Neural cell (in vitro differentiated cells): ENCODE data around the gene TAL2. TPM values are rescaled to one million over a fixed set of nuclear protein-coding genes. Genes with fewer than 3 reads are reported as not detected.

Source experiments
- H2AFZ ChIP-seq: fragments of 200-600, 300-800 bp; sonication (generic), shearing (Covaris generic); 2 replicates; pipeline ENCODE4 v1.6.0; 2014; ENCODE audit warnings: low read depth, mild to moderate bottlenecking, antibody characterized with exemption, low read length, moderate library complexity
- H3F3A ChIP-seq: fragments of 200-600 bp; shearing (Covaris generic); 2 replicates; pipeline ENCODE4 v1.6.1; 2016; ENCODE audit warnings: mild to moderate bottlenecking, moderate library complexity, mixed read lengths, antibody characterized with exemption, low read length; ENCODE audit not compliant: insufficient read depth, poor library complexity, severe bottlenecking
- H3K27ac ChIP-seq: fragments of 200-600, 300-800 bp; sonication (generic), shearing (Covaris generic); 2 replicates; pipeline ENCODE4 v1.5.1; 2014; ENCODE audit warnings: mild to moderate bottlenecking, low read length, moderate library complexity
- H3K27me3 ChIP-seq: fragments of 300-800, 200-600 bp; sonication (generic), shearing (Covaris generic); 2 replicates; pipeline ENCODE4 v1.6.0; 2014; ENCODE audit warnings: mild to moderate bottlenecking, low read depth, low read length, moderate library complexity; ENCODE audit not compliant: insufficient read depth
- H3K36me3 ChIP-seq: fragments of 300-800, 200-600 bp; sonication (generic), shearing (Covaris generic); 2 replicates; pipeline ENCODE4 v1.5.1; 2014; ENCODE audit warnings: mild to moderate bottlenecking, antibody characterized with exemption, low read length, moderate library complexity; ENCODE audit not compliant: insufficient read depth
- H3K4me2 ChIP-seq: fragments of 300-800, 200-600 bp; sonication (generic), shearing (Covaris generic); 2 replicates; pipeline ENCODE4 v1.6.0; 2014; ENCODE audit warnings: mild to moderate bottlenecking, low read length
- H3K4me3 ChIP-seq: fragments of 300-800, 200-600 bp; sonication (generic), shearing (Covaris generic); 2 replicates; pipeline ENCODE4 v1.5.1; 2014; ENCODE audit warnings: mild to moderate bottlenecking, low read length, moderate library complexity
- H3K79me2 ChIP-seq: fragments of 200-600 bp; shearing (Covaris generic); replicated peaks from 2 replicates; pipeline ENCODE4 v1.6.0; 2014; ENCODE audit warnings: mild to moderate bottlenecking, low read length, moderate library complexity; ENCODE audit not compliant: insufficient read depth
- H3K9ac ChIP-seq: fragments of 300-800, 200-600 bp; sonication (generic), shearing (Covaris generic); 2 replicates; pipeline ENCODE4 v1.6.1; 2016; ENCODE audit warnings: mild to moderate bottlenecking, low read length, mixed read lengths
- H3K9me2 ChIP-seq: fragments of 200-600 bp; shearing (Covaris generic); 2 replicates; pipeline ENCODE4 v1.6.1; 2016; ENCODE audit warnings: mild to moderate bottlenecking, low read length, mixed read lengths; ENCODE audit not compliant: insufficient read depth
- H3K9me3 ChIP-seq: fragments of 200-600, 300-800 bp; sonication (generic), shearing (Covaris generic); 2 replicates; pipeline ENCODE4 v1.6.1; 2016; ENCODE audit warnings: mild to moderate bottlenecking, mixed run types, low read length, moderate library complexity, mixed read lengths
- H4K20me1 ChIP-seq: fragments of 200-600 bp; shearing (Covaris generic); 2 replicates; pipeline ENCODE4 v1.6.1; 2016; ENCODE audit warnings: mild to moderate bottlenecking, mixed run types; ENCODE audit not compliant: insufficient read depth
- CTCF ChIP-seq: fragments of 450-650 bp; IDR thresholded peaks from 2 replicates; pipeline ENCODE4 v1.5.1; 2014; ENCODE audit warnings: antibody characterized with exemption, mild to moderate bottlenecking, moderate library complexity; ENCODE audit not compliant: poor library complexity, severe bottlenecking
- EP300 ChIP-seq: fragments of 450-650 bp; conservative IDR thresholded peaks from 2 replicates; pipeline ENCODE4 v1.6.1; 2014; ENCODE audit warnings: antibody characterized with exemption, mild to moderate bottlenecking, moderate library complexity; ENCODE audit not compliant: poor library complexity, severe bottlenecking
- EZH2 ChIP-seq: fragments of 200-600, 300-800 bp; shearing (Covaris generic), sonication (generic); IDR thresholded peaks from 2 replicates; pipeline ENCODE4 v1.6.1; 2014; ENCODE audit warnings: antibody characterized with exemption, low read length, borderline replicate concordance, mild to moderate bottlenecking; ENCODE audit not compliant: insufficient read depth, poor library complexity, severe bottlenecking
- MXI1 ChIP-seq: fragments of 450-650 bp; conservative IDR thresholded peaks from 2 replicates; pipeline ENCODE4 v1.6.1; 2014; ENCODE audit warnings: antibody characterized with exemption, mild to moderate bottlenecking; ENCODE audit not compliant: poor library complexity, severe bottlenecking
- POLR2AphosphoS5 ChIP-seq: IDR thresholded peaks from 2 replicates; pipeline ENCODE4 v1.6.1; 2012
- RAD21 ChIP-seq: fragments of 450-650 bp; conservative IDR thresholded peaks from 2 replicates; pipeline ENCODE4 v1.6.1; 2014; ENCODE audit warnings: antibody characterized with exemption, mild to moderate bottlenecking, moderate library complexity
- SMC3 ChIP-seq: fragments of 450-650 bp; conservative IDR thresholded peaks from 2 replicates; pipeline ENCODE4 v1.6.1; 2014; ENCODE audit warnings: antibody characterized with exemption, mild to moderate bottlenecking, moderate library complexity; ENCODE audit not compliant: poor library complexity
- TAF1 ChIP-seq: IDR thresholded peaks from 2 replicates; pipeline ENCODE4 v1.6.1; 2012; ENCODE audit warnings: low read depth
- polyA plus RNA-seq: library from polyadenylated mRNA; depleted of rRNA; stranded (reverse); fragments of >200 nt; gene quantifications from 2 replicates; pipeline ENCODE4 v1.2.3, GENCODE V29; 2014
- TF ChIP-seq, protein P1 (sequence below): IDR thresholded peaks from 2 replicates; pipeline ENCODE4 v1.6.1; 2012; ENCODE audit warnings: borderline replicate concordance

TAL2 gene
- polyA plus RNA-seq, 1 donor from 2014 or later: 0.88 TPM

GRCh38 chr9:105672711-105673234 lies 10.5 kb downstream of the TAL2 start:
- H3K9me2 ChIP-seq: no peaks in the 10 kb centered on the region
- H3K4me2 ChIP-seq: no peak overlapping the region
- H3K27me3 ChIP-seq: peaks cover 57% of the 10 kb centered on the region
- no peaks in the 10 kb centered on the region for H3K79me2 ChIP-seq
- TF ChIP-seq EZH2: no peak
- no peak for TF ChIP-seq POLR2AphosphoS5
- no peak for TF ChIP-seq RAD21
- TF ChIP-seq MXI1: no peak
- no peak for TF ChIP-seq EP300
- TF ChIP-seq SMC3: no peak
- TF ChIP-seq, protein P1, sequence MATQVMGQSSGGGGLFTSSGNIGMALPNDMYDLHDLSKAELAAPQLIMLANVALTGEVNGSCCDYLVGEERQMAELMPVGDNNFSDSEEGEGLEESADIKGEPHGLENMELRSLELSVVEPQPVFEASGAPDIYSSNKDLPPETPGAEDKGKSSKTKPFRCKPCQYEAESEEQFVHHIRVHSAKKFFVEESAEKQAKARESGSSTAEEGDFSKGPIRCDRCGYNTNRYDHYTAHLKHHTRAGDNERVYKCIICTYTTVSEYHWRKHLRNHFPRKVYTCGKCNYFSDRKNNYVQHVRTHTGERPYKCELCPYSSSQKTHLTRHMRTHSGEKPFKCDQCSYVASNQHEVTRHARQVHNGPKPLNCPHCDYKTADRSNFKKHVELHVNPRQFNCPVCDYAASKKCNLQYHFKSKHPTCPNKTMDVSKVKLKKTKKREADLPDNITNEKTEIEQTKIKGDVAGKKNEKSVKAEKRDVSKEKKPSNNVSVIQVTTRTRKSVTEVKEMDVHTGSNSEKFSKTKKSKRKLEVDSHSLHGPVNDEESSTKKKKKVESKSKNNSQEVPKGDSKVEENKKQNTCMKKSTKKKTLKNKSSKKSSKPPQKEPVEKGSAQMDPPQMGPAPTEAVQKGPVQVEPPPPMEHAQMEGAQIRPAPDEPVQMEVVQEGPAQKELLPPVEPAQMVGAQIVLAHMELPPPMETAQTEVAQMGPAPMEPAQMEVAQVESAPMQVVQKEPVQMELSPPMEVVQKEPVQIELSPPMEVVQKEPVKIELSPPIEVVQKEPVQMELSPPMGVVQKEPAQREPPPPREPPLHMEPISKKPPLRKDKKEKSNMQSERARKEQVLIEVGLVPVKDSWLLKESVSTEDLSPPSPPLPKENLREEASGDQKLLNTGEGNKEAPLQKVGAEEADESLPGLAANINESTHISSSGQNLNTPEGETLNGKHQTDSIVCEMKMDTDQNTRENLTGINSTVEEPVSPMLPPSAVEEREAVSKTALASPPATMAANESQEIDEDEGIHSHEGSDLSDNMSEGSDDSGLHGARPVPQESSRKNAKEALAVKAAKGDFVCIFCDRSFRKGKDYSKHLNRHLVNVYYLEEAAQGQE: no peak
- no peak for TF ChIP-seq CTCF
- TF ChIP-seq TAF1: no peak
- no peaks in the 10 kb centered on the region for H4K20me1 ChIP-seq
- no peaks in the 10 kb centered on the region for H3K36me3 ChIP-seq
- H3K9ac ChIP-seq: no peak overlapping the region
- H3F3A ChIP-seq: no peaks in the 10 kb centered on the region
- no peak overlapping the region for H2AFZ ChIP-seq
- no peak overlapping the region for H3K27ac ChIP-seq
- no peak overlapping the region for H3K4me3 ChIP-seq
- H3K9me3 ChIP-seq: no peaks in the 10 kb centered on the region

GRCh38 chr9:105673850-105674387 lies 11.7 kb downstream of the TAL2 start:
- Histone ChIP-seq H3K4me3 (no peak overlapping the region), H3K79me2 (no peaks in the 10 kb centered on the region), H4K20me1 (no peaks in the 10 kb centered on the region), H3K9me2 (no peaks in the 10 kb centered on the region), H3K36me3 (no peaks in the 10 kb centered on the region), H3K9me3 (no peaks in the 10 kb centered on the region), H3K27ac (no peak overlapping the region), H2AFZ (no peak overlapping the region), H3K9ac (no peak overlapping the region), H3F3A (no peaks in the 10 kb centered on the region), H3K27me3 (peaks cover 58% of the 10 kb centered on the region), H3K4me2 (no peak overlapping the region)
- no peak for TF ChIP-seq RAD21
- no peak for TF ChIP-seq SMC3
- TF ChIP-seq MXI1: no peak
- TF ChIP-seq, protein P1: no peak
- TF ChIP-seq TAF1: no peak
- no peak for TF ChIP-seq POLR2AphosphoS5
- TF ChIP-seq EP300: no peak
- TF ChIP-seq CTCF: no peak
- no peak for TF ChIP-seq EZH2
